H1 (cell line): Measurements from ENCODE around the gene ZDHHC1. TPM values are rescaled to one million over a fixed set of nuclear protein-coding genes. Genes with fewer than 3 reads are reported as not detected.

ENCODE experiments used
- CEBPB ChIP-seq: IDR thresholded peaks from 2 replicates; pipeline ENCODE4 v1.6.1; 2012; ENCODE audit warnings: low read depth, low read length
- KDM4A ChIP-seq: IDR thresholded peaks from one replicate; pipeline ENCODE4 v1.7.1; 2012; ENCODE audit warnings: low read depth, mild to moderate bottlenecking, moderate library complexity, low read length, inconsistent platforms; ENCODE audit not compliant: severe bottlenecking
- POLR2A ChIP-seq, 2 experiments: IDR thresholded peaks; 1 replicate in 1 of 2; 2 replicates in 1 of 2; pipeline ENCODE4 v1.6.1; 2011; ENCODE audit warnings: low read depth in 2 of 2, low read length in 2 of 2, mild to moderate bottlenecking in 2 of 2; ENCODE audit errors: control extremely low read depth in 1 of 2
- RAD21 ChIP-seq, 2 experiments: IDR thresholded peaks in 1 of 2; conservative IDR thresholded peaks in 1 of 2; 2 replicates each; pipeline ENCODE4 v1.6.1; 2011; ENCODE audit warnings: low read depth in 2 of 2, low read length in 2 of 2, improper control_type of control experiment in 1 of 2, inconsistent platforms in 1 of 2, mild to moderate bottlenecking in 1 of 2, moderate library complexity in 1 of 2
- SIN3A ChIP-seq, 2 experiments: IDR thresholded peaks in 1 of 2; conservative IDR thresholded peaks in 1 of 2; 2 replicates each; pipeline ENCODE4 v1.6.1; 2011 to 2012; ENCODE audit warnings: low read length in 2 of 2, improper control_type of control experiment in 1 of 2, low read depth in 1 of 2, mild to moderate bottlenecking in 1 of 2
- SIX5 ChIP-seq: IDR thresholded peaks from 2 replicates; pipeline ENCODE4 v1.6.1; 2011; ENCODE audit warnings: mild to moderate bottlenecking, low read depth, low read length
- SP1 ChIP-seq: IDR thresholded peaks from 2 replicates; pipeline ENCODE4 v1.6.1; 2011; ENCODE audit warnings: low read depth, low read length
- SUZ12 ChIP-seq: fragments of 200-600 bp; sonication (generic); IDR thresholded peaks from 2 replicates; pipeline ENCODE4 v1.6.1; 2012; ENCODE audit warnings: mild to moderate bottlenecking, inconsistent platforms, low read length, moderate library complexity, mixed read lengths
- TAF1 ChIP-seq: IDR thresholded peaks from 2 replicates; pipeline ENCODE4 v1.6.1; 2011; ENCODE audit warnings: mild to moderate bottlenecking, low read depth, low read length
- TAF7 ChIP-seq: optimal IDR thresholded peaks from 2 replicates; pipeline ENCODE3; 2011; ENCODE audit warnings: low read depth, mild to moderate bottlenecking, inconsistent platforms, low read length, moderate library complexity, borderline replicate concordance
- polyA plus RNA-seq, 7 experiments: library from polyadenylated mRNA; depleted of rRNA in 3 of 7; stranded (reverse) in 5 of 7; unstranded in 2 of 7; fragments of >200 nt in 5 of 7; fragments of 200-250 nt in 2 of 7; gene quantifications; 1 replicate in 5 of 7; 2 replicates in 1 of 7; 4 replicates in 1 of 7; pipeline versions ENCODE4 v1.2.1 to v1.2.3, GENCODE V29; 2011 to 2013; ENCODE audit warnings: missing spikeins in 2 of 7, mixed read lengths in 2 of 7
- total RNA-seq: library from RNA; stranded (reverse); fragmentation: NEBNext Ultra II Directional; extraction: Animal tissue kit (Norgen Biotek cat#: 25700); gene quantifications from 2 replicates; pipeline ENCODE4 v1.2.1, GENCODE V29; 2021
- TF ChIP-seq, protein P1 (sequence below): IDR thresholded peaks from 2 replicates; pipeline ENCODE4 v1.6.1; 2012; ENCODE audit warnings: inconsistent platforms
- TF ChIP-seq, protein P2 (sequence below): IDR thresholded peaks from 2 replicates; pipeline ENCODE4 v1.6.1; 2011; ENCODE audit warnings: low read length, improper control_type of control experiment

ZDHHC1 gene
- total and polyA plus RNA-seq, 2 of the 8 experiments (the other 6 are each of a cell fraction or from before 2014, with no cell fraction given) = 3.1 to 4.9 TPM

DNA sequence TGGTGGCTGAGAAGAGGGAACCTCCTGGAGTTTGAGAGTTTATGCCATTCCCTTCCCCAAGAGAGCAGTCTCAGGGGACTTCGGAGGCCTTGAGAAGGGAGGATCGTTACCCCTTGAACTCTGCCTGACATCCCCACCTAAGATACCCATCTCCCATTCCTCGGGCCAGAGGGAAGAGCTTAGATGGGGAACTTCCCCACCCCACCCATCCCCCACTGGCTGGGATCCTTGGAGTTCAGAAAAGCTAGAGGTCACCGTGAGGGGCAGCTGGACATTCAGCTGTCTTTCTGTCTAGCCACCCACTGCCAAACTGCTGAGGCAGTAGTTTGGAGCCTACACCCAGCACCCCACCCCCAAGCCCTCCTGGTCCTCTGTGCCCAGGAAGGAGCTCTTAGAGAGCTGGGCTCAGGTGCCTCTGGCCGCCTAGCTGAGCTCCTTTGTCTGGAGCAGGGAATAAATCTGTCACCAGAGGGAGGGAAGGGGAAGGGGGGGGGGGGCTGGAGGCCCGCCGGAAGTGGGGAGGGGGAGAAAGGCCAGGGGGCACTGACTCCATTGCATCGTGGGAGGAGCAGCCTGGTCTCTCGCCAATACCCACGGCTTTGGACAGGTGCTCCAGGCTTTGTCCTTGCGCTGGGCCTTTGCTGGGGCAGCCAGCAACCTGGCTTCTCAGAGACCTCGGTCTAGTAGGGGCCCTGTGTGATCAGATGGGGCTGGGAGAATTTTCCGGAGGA is 15.7 kb upstream of the ZDHHC1 start (continued):
- TF ChIP-seq SIX5 (no peak), SP1 (0 out of 2 replicates have a peak, but pooled peaks have one; percentile 12), SIN3A (conservative IDR thresholded peaks at IDR 0.05 in 1 of 2, IDR thresholded peaks at IDR 0.05 in 1 of 2; ENCODE audit: low read depth in 1 of 2, low read length in 2 of 2) (0 out of 4 replicates have a peak, but pooled peaks of 1 of the 2 experiments have one; percentile 17), SUZ12 (no peak), TAF1 (peak; percentile 43; the same call in 1 of the 2 replicates), CEBPB (no peak), TAF7 (peak; percentile 37), KDM4A (peak; percentile 31), RAD21 (IDR thresholded peaks at IDR 0.05 in 1 of 2, conservative IDR thresholded peaks at IDR 0.05 in 1 of 2; ENCODE audit: low read depth in 2 of 2, low read length in 2 of 2) (no peak), POLR2A (IDR thresholded peaks at IDR 0.05; ENCODE audit: control extremely low read depth in 1 of 2, low read depth in 2 of 2, low read length in 2 of 2) (no peak; a peak in 1 of 3 replicates)
- TF ChIP-seq, protein P1, sequence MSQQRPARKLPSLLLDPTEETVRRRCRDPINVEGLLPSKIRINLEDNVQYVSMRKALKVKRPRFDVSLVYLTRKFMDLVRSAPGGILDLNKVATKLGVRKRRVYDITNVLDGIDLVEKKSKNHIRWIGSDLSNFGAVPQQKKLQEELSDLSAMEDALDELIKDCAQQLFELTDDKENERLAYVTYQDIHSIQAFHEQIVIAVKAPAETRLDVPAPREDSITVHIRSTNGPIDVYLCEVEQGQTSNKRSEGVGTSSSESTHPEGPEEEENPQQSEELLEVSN = no peak
- TF ChIP-seq, protein P2, sequence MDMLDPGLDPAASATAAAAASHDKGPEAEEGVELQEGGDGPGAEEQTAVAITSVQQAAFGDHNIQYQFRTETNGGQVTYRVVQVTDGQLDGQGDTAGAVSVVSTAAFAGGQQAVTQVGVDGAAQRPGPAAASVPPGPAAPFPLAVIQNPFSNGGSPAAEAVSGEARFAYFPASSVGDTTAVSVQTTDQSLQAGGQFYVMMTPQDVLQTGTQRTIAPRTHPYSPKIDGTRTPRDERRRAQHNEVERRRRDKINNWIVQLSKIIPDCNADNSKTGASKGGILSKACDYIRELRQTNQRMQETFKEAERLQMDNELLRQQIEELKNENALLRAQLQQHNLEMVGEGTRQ = no peak
